ENCODE data around the gene IGF2BP2. TPM values are rescaled to one million over a fixed set of nuclear protein-coding genes. Genes with fewer than 3 reads are reported as not detected.
"Not testable (repeated sequence)": the region's sequence is repeated elsewhere in the genome, so short reads cannot be mapped to it uniquely, and the experiment has no call there.

Gene IGF2BP2
- total RNA-seq, 1 donor from 2014 or later: 9.8 TPM

- no peak for DNase-seq (ENCODE audit: extremely low spot score in 2 of 2)
- Histone ChIP-seq H3K27me3 (no peaks in the 10 kb centered on the region), H3K4me1 (no peaks in the 10 kb centered on the region), H3K9me3 (no peaks in the 10 kb centered on the region), H3K36me3 (no peaks in the 10 kb centered on the region), H3K4me3 (no peak overlapping the region), H3K27ac (no peak overlapping the region)
- intact Hi-C loops (cut with DNase I): no loop called here
- TF ChIP-seq POLR2A (IDR thresholded peaks at IDR 0.05): no peak
- TF ChIP-seq POLR2AphosphoS5 (IDR thresholded peaks at IDR 0.05; ENCODE audit: insufficient read depth in 1 of 2, low read depth in 1 of 2): no peak
- TF ChIP-seq CTCF (IDR thresholded peaks at IDR 0.05): no peak
These were observed 119.3 kb downstream of the IGF2BP2 start for GRCh38 chr3:185705498-185705897.

- DNase-seq (ENCODE audit: extremely low spot score in 2 of 2): no peak
- Histone ChIP-seq H3K4me3 (no peak overlapping the region), H3K9me3 (no peaks in the 10 kb centered on the region), H3K27me3 (no peaks in the 10 kb centered on the region), H3K27ac (no peak overlapping the region), H3K4me1 (no peaks in the 10 kb centered on the region), H3K36me3 (no peaks in the 10 kb centered on the region)
- intact Hi-C loops (cut with DNase I): no loop called here
- TF ChIP-seq POLR2AphosphoS5 (IDR thresholded peaks at IDR 0.05; ENCODE audit: insufficient read depth in 1 of 2, low read depth in 1 of 2) (no peak), POLR2A (IDR thresholded peaks at IDR 0.05) (no peak), CTCF (IDR thresholded peaks at IDR 0.05) (no peak)
These were observed 122.3 kb downstream of the IGF2BP2 start for GRCh38 chr3:185702262-185703225.

GRCh38 chr3:185701611-185702261 is 123.1 kb downstream of the IGF2BP2 start:
- no peak for DNase-seq (ENCODE audit: extremely low spot score in 2 of 2)
- TF ChIP-seq POLR2AphosphoS5 (IDR thresholded peaks at IDR 0.05; ENCODE audit: insufficient read depth in 1 of 2, low read depth in 1 of 2) (no peak), POLR2A (IDR thresholded peaks at IDR 0.05) (no peak), CTCF (IDR thresholded peaks at IDR 0.05) (no peak)
- Histone ChIP-seq H3K9me3 (no peaks in the 10 kb centered on the region), H3K36me3 (no peaks in the 10 kb centered on the region), H3K27me3 (no peaks in the 10 kb centered on the region), H3K4me3 (no peak overlapping the region), H3K4me1 (no peaks in the 10 kb centered on the region), H3K27ac (no peak overlapping the region)
- intact Hi-C loops (cut with DNase I): no loop called here

- Histone ChIP-seq H3K9me3 (no peaks in the 10 kb centered on the region), H3K27ac (no peak overlapping the region), H3K36me3 (no peaks in the 10 kb centered on the region), H3K27me3 (no peaks in the 10 kb centered on the region), H3K4me3 (no peak overlapping the region), H3K4me1 (no peaks in the 10 kb centered on the region)
- intact Hi-C loops (cut with DNase I): no loop called here
- no peak for DNase-seq (ENCODE audit: extremely low spot score in 2 of 2)
- TF ChIP-seq POLR2A (IDR thresholded peaks at IDR 0.05): no peak
- TF ChIP-seq POLR2AphosphoS5 (IDR thresholded peaks at IDR 0.05; ENCODE audit: insufficient read depth in 1 of 2, low read depth in 1 of 2): no peak
- no peak for TF ChIP-seq CTCF (IDR thresholded peaks at IDR 0.05)
These were observed 124.9 kb downstream of the IGF2BP2 start for GRCh38 chr3:185699927-185700326.

GRCh38 chr3:185697228-185697627 is 127.6 kb downstream of the IGF2BP2 start:
- H3K4me1 ChIP-seq; H3K27me3 ChIP-seq; H3K27ac ChIP-seq; H3K4me3 ChIP-seq; H3K36me3 ChIP-seq; DNase-seq (ENCODE audit: extremely low spot score in 2 of 2); H3K9me3 ChIP-seq; intact Hi-C loops (cut with DNase I): not testable (repeated sequence)
